UCSD-AML1 (cell line): Measurements from ENCODE around the gene PCDH9.
"Not testable (repeated sequence)": the region's sequence is repeated elsewhere in the genome, so short reads cannot be mapped to it uniquely, and the experiment has no call there.

Experiments used
- DNase-seq: peaks from one replicate; lab custom pipeline; 2025; ENCODE audit not compliant: unreplicated experiment; lab: John Stamatoyannopoulos, UW

Gene PCDH9

GRCh38 chr13:66794340-66795031, 435.6 kb downstream of the PCDH9 start:
- no peak for DNase-seq

DNA sequence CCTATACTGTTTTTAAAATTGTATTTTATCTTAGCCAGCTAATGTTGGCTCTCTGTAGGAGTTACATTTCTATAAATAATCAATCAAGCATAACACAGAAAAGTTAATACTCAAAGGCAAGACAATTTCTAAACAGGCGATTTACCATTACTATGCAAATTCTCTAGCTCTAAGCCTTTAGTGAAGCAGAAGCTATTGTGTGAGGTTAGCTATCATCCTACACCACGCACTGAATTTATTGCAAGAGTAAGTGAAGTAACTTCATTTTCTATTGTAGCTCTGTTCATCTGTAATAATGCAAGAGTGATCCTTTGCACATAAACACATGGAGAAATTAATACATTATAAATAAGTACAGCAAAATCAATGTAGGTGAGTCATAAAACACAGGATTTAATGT, 439.3 kb downstream of the PCDH9 start:
- no peak for DNase-seq

DNA sequence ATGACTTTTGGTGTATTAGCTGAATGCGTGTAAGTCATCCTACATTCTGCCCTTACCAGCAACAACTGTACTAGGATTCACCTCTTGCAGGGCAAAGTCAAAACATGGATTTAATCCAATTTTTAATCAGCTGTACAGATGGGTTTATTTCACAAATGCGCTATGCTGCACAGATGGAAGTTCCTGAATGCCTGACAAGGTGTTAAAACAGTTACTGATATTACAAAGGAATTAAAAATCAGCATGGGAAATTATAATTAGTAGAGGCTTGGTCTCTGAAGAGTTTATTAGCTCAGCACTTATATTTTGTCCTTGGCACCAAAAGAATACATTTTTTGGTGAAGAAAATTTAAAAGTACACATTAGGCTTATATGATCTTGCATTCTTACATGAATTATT, 448.9 kb downstream of the PCDH9 start:
- DNase-seq: no peak

DNA sequence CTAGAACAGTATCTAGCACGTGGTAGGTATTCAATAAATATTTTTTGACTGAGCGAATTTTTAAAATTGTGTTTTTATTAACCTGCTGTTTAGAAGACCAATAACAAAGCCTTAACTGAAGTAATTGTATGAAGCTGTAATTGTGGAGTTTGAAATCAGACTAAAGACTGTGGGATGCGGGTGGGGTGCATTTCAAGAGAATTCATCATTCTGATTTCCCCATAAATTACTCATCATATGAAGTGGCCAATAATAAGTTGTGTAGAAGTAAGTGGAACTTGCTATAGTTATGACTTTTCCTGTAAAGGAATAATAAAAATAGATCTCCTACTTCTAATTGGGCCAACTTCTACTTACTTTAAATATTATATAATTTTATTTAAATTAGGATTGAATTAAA, 449.3 kb downstream of the PCDH9 start:
- no peak for DNase-seq

GRCh38 chr13:66778461-66778860, 451.7 kb downstream of the PCDH9 start:
- DNase-seq: no peak

DNA sequence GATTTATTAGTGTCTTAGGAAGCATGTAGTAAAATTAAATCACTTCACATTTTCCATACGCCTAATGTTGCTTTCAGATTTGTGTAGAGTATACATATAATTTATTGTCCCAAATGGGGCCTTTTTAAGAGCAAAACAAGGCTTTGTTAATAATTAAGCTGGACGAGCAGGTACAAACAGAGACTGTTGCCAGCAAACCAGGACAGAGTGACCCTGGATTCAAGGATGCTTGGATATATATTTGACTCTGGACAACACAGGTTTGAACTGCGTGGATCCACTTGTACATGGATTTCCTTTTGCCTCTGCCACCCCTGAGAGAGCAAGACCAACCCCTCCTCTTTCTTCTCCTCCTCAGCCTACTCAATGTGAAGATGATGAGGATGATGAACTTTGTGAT, 454.9 kb downstream of the PCDH9 start:
- no peak for DNase-seq

GRCh38 chr13:66774046-66774445, 456.1 kb downstream of the PCDH9 start:
- no peak for DNase-seq

GRCh38 chr13:66765559-66765958, 464.6 kb downstream of the PCDH9 start:
- DNase-seq: no peak

- not testable (repeated sequence) for DNase-seq
Observed at GRCh38 chr13:66760678-66761077, 469.5 kb downstream of the PCDH9 start.

- no peak for DNase-seq
Observed at GRCh38 chr13:66759919-66760318, 470.2 kb downstream of the PCDH9 start.

GRCh38 chr13:66751691-66752090, 478.4 kb downstream of the PCDH9 start:
- no peak for DNase-seq

DNA sequence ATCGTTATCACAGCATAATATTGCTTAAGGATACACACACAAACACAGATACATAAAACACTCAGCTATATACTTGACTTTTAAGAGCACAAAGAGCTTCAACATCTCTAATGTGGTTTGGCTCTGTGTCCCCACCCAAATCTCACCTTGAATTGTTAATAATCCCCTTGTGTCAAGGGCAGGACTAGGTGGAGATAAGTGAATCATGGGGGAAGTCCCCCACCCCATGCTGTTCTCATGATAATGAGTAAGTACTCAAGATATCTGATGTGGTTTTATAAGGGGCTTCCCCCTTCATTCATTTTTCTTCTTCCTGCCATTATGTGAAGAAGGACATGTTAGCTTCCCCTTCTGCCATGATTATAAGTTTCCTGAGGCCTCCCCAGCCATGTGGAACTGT, 481.4 kb downstream of the PCDH9 start:
- DNase-seq: no peak

- DNase-seq: no peak
Observed at GRCh38 chr13:66745307-66745706, 484.8 kb downstream of the PCDH9 start.

DNA sequence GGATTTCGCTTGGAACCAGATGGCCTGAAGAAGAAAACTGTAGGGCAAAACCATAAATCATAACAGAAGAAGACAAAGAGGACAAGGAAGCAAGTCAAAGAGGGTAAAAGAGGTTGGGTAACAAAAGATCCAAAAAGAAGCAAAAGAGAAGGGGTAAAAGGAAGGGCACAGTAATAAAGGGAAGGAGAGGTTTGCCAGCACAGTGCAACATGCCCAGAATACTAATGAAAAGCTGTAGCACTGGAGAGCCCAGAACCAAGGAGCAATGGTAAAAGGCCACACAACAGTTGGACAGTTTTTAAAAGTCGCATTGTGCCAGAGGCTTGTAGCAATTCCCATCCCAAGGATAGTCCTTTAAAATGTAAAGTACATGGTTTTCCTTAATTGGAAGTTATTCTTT, 506.6 kb downstream of the PCDH9 start:
- no peak for DNase-seq

- DNase-seq: no peak
Observed at GRCh38 chr13:66716538-66716937, 513.6 kb downstream of the PCDH9 start.

DNA sequence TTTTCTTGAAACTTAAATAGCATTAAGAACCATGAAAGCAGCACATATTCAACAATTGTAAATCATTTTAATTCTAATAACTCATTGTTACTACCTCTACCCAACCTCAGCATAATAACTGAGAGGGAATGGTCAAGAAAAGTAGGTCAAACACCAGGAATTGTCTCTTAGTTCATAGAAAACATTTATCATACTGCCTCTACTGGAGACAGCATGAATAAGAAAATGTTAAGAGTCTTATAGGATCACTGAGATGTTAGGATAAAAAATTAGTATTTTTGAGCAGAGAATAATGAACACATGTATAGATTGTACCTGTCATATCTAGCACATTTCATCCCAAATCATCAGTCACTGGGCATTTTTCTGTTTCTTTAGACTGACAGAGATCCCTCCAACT, 515.3 kb downstream of the PCDH9 start:
- no peak for DNase-seq

DNA sequence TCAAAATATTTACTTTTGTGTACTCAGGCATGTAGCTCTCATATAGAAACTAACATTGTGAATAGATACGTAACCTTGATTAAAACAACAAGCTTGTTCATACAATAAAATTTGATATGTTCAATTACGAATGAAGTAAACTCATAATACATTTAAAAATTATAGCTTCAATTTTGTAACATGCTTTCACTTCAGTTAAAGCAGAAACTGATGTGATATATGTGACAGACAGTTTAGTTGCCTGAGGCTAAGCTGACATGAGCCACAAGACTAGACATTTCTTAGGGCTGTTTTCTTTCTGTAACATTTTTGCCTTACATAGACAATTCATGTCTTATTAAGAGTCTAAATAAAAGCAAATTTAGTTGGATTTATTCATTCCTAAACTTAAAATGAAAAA, 526.0 kb downstream of the PCDH9 start:
- no peak for DNase-seq

DNA sequence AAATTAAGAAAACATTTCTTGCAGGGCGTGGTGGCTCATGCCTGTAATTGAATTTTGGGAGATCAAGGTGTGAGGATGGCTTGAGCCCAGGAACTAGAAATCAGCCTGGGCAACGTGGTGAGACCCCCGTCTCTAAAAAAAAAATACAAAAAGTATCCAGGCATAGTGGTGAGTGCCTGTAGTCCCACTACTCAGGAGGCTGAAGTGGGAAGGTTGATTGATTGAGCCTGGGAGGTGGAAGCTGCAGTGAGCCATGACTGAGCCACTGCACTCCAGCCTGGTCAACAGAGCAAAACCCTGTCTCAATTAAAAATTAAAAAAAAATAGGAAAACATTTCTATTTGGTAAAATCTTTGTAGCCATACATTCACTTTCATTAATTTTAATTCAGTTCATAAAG, 526.5 kb downstream of the PCDH9 start:
- DNase-seq: no peak

- peak; percentile 0 for DNase-seq
Observed at GRCh38 chr13:66700117-66700601, 530.0 kb downstream of the PCDH9 start.

GRCh38 chr13:66693656-66694055, 536.5 kb downstream of the PCDH9 start:
- DNase-seq: no peak

- DNase-seq: no peak
Observed at GRCh38 chr13:66691149-66691548, 539.0 kb downstream of the PCDH9 start.

GRCh38 chr13:66689628-66690027, 540.5 kb downstream of the PCDH9 start:
- DNase-seq: no peak

GRCh38 chr13:66689037-66689619, 541.0 kb downstream of the PCDH9 start:
- DNase-seq: no peak
